Measurements from ENCODE around the gene VPS37D. TPM values are rescaled to one million over a fixed set of nuclear protein-coding genes. Genes with fewer than 3 reads are reported as not detected.
"Not testable (repeated sequence)": the region's sequence is repeated elsewhere in the genome, so short reads cannot be mapped to it uniquely, and the experiment has no call there.

VPS37D gene
- total RNA-seq, 1 donor from 2014 or later = 15.4 TPM

DNA sequence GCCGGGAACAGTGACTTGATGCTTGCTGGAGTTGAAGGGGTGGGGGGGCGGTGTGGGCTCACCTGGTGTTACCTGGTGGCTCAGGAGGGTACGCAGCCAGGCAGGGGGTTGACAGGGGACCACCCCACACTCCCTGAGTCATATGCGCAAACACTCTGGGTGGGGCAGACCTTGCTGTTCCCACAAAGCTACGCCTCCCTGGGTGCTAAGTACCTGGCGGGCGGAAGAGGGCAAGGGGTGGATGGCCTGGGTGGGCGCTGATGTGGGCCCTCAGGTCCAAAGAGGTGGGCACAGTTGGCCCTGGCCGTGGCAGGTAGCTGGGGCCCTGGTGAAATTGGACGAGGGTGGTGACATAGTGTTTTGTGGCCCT lies 37.9 kb downstream of the VPS37D start:
- TF ChIP-seq, protein P1, sequence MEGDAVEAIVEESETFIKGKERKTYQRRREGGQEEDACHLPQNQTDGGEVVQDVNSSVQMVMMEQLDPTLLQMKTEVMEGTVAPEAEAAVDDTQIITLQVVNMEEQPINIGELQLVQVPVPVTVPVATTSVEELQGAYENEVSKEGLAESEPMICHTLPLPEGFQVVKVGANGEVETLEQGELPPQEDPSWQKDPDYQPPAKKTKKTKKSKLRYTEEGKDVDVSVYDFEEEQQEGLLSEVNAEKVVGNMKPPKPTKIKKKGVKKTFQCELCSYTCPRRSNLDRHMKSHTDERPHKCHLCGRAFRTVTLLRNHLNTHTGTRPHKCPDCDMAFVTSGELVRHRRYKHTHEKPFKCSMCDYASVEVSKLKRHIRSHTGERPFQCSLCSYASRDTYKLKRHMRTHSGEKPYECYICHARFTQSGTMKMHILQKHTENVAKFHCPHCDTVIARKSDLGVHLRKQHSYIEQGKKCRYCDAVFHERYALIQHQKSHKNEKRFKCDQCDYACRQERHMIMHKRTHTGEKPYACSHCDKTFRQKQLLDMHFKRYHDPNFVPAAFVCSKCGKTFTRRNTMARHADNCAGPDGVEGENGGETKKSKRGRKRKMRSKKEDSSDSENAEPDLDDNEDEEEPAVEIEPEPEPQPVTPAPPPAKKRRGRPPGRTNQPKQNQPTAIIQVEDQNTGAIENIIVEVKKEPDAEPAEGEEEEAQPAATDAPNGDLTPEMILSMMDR (IDR thresholded peaks at IDR 0.05; ENCODE audit: unreplicated experiment) = no peak
- Mint-ChIP-seq H3K36me3 (peaks cover 11% of the 10 kb centered on the region), H3K27me3 (ENCODE audit: low read depth) (no peaks in the 10 kb centered on the region), H3K27ac (no peak overlapping the region), H3K4me1 (no peaks in the 10 kb centered on the region), H3K9me3 (no peaks in the 10 kb centered on the region), H3K4me3 (no peak overlapping the region)
- no peak for DNase-seq (ENCODE audit: low spot score in 2 of 2, unreplicated experiment in 2 of 2)

DNA sequence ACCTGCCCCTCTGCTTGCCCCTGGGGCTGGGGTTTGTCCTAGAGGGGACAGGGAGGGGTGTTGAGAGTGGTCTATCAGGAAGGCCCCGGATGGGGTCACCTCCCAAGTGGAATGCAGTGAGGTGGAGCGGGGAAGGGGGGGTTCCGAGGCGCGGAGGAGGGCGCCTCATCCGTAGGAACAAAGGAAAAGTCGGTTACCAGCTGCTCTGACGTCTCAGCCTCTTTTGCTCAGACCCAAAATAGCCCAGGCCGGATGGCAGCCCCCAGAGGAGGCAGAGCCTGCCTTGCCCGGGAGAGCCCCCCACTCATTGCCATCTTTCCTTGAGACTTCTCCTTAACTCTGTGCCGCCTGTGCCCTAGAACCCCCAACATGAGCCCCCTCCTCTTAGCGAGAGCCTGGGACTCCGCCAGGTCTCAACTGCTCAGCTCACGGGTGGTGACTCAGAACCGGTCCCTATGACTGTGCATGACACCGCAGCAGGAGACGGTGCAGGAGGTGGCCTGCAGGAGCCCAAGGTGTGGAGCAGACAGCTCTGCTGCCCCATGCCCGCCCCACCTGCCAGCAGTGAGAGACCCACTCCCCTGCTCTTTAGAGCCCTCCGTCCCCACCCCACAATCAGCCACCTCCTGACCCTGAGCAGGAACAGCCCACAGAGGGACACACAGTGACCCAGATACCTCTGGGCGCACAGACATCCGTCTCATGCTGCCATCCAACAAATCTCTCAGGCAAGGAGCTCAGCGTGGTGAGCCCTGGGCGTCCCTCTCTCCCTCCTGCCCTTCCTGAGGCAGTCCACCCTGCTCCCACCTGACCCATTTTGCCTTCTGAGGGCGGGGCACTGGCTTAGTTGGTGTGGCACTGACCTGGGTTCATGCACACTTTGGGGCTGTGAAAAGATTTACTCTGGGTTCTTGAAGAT lies 38.8 kb downstream of the VPS37D start:
- H3K27ac Mint-ChIP-seq = no peak overlapping the region
- H3K36me3 Mint-ChIP-seq = peaks cover 11% of the 10 kb centered on the region
- H3K27me3 Mint-ChIP-seq (ENCODE audit: low read depth) = no peaks in the 10 kb centered on the region
- H3K9me3 Mint-ChIP-seq = no peaks in the 10 kb centered on the region
- no peak overlapping the region for H3K4me3 Mint-ChIP-seq
- TF ChIP-seq, protein P1 (IDR thresholded peaks at IDR 0.05; ENCODE audit: unreplicated experiment) = no peak
- no peaks in the 10 kb centered on the region for H3K4me1 Mint-ChIP-seq
- no peak for DNase-seq (ENCODE audit: low spot score in 2 of 2, unreplicated experiment in 2 of 2)

DNA sequence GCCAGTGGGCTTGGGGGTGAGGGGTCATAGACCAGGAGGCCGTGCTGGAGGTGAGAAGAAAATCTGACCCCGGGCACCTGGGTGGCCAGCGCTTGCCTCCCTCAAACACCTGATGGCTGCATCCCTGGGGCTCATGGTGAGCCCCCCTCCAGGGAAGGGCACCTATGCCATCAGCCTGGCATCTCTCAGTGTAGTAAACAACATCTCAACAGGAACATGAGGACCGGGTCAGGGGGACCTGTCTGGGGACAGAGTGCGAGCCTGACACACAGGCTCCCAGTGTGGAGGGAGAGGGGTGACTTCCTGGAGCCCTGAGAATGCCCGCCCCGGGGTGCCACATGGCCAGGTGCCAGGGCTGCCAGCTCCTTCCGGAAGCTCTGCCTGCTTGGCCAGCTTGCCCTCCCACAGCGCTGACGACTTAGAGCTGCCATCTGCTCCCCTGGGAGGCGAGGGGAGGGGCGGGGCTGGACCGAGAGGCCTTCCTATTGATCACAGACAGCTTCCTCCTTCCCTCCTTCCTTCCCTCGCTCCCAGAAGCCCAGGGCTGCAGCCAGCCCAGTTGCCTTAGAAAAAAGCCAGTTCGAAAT lies 39.5 kb downstream of the VPS37D start:
- H3K4me3 Mint-ChIP-seq = no peak overlapping the region
- no peaks in the 10 kb centered on the region for H3K27me3 Mint-ChIP-seq (ENCODE audit: low read depth)
- TF ChIP-seq, protein P1 (IDR thresholded peaks at IDR 0.05; ENCODE audit: unreplicated experiment) = no peak
- no peak for DNase-seq (ENCODE audit: low spot score in 2 of 2, unreplicated experiment in 2 of 2)
- H3K27ac Mint-ChIP-seq = no peak overlapping the region
- H3K4me1 Mint-ChIP-seq = peaks cover 3% of the 10 kb centered on the region
- peaks cover 4% of the 10 kb centered on the region for H3K36me3 Mint-ChIP-seq
- H3K9me3 Mint-ChIP-seq = no peaks in the 10 kb centered on the region

DNA sequence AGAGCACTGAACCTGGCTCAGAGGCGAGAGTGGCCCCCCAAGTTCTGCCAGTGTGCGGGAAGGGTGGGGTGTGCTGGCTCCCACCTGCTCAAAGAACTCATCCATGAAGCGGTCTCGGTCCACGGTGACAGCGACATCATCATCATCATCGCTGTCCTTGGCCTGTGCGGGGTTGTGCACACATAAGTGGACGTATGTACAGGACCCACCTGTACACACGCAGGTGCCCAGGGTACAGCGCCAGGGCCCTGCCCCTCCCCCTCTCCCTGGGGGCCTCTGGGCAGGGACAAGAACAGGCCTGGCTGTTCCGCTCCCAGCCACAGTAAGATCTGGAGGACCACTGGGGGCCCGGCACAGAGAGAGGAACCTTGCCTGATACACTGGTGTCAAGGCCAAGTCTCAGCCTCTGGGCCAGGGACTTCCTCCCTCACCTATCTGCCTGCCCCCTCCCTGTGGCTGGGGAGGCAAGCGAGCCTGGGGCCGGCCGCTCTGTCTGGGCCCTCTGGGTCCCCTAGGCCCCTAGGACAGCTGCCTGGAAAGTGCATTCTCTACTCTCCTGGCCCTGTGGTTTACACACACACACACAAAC lies 41.4 kb downstream of the VPS37D start:
- H3K9me3 Mint-ChIP-seq = no peaks in the 10 kb centered on the region
- no peak overlapping the region for H3K4me3 Mint-ChIP-seq
- no peak overlapping the region for H3K27ac Mint-ChIP-seq
- TF ChIP-seq, protein P1 (IDR thresholded peaks at IDR 0.05; ENCODE audit: unreplicated experiment) = no peak
- H3K27me3 Mint-ChIP-seq (ENCODE audit: low read depth) = no peaks in the 10 kb centered on the region
- H3K4me1 Mint-ChIP-seq = peaks cover 3% of the 10 kb centered on the region
- H3K36me3 Mint-ChIP-seq = peaks cover 4% of the 10 kb centered on the region
- DNase-seq (ENCODE audit: low spot score in 2 of 2, unreplicated experiment in 2 of 2) = no peak

DNA sequence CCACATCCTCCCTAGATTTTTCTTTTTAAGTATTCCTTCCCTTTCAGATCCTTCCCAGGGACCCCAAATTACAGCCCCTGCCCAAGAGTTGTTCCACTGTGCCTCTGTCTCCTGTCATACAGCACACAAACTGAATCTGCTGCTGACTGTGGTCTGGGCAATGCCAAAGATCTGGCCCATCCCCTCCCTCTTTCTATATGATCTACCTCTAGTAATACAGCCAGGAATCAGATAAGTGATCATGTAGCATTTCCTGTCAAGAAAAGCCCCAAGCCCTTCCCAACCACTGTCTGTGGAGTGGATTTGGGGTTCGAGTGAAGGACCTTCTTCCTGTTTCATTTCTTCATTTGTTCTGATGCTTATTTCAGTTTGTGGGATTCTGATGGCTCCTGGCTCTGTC lies 45.1 kb downstream of the VPS37D start:
- Mint-ChIP-seq H3K4me3 (no peak overlapping the region), H3K36me3 (peaks cover 4% of the 10 kb centered on the region), H3K4me1 (peaks cover 19% of the 10 kb centered on the region), H3K9me3 (no peaks in the 10 kb centered on the region), H3K27ac (no peak overlapping the region), H3K27me3 (ENCODE audit: low read depth) (no peaks in the 10 kb centered on the region)
- TF ChIP-seq, protein P1 (IDR thresholded peaks at IDR 0.05; ENCODE audit: unreplicated experiment) = no peak
- no peak for DNase-seq (ENCODE audit: low spot score in 2 of 2, unreplicated experiment in 2 of 2)

DNA sequence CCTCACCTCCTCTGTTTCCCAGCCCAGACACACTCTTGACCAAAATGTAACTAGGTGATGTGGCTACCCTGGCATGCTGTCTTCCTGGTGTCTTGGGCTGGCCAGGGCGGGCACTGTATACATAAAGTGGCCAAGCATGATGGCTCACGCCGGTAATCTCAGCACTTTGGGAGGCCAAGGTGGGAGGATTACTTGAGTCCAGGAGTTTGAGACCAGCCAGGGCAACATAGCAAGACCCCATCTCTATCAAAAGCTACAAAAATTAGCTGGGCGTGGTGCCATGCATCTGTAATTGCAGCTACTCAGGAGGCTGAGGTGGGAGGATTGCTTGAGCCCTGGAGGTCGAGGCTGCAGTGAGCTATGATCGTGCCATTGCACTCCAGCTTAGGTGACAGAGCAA lies 45.7 kb downstream of the VPS37D start:
- H3K27me3 Mint-ChIP-seq (ENCODE audit: low read depth); H3K4me3 Mint-ChIP-seq; H3K9me3 Mint-ChIP-seq; H3K27ac Mint-ChIP-seq; H3K36me3 Mint-ChIP-seq; DNase-seq (ENCODE audit: low spot score in 2 of 2, unreplicated experiment in 2 of 2): not testable (repeated sequence)
- peaks cover 23% of the 10 kb centered on the region for H3K4me1 Mint-ChIP-seq
